T-cell (primary cell): Measurements from ENCODE around the gene C6orf163. TPM values are rescaled to one million over a fixed set of nuclear protein-coding genes. Genes with fewer than 3 reads are reported as not detected.

Source experiments
- ATAC-seq, 4 experiments: fragments of 200-7000 bp in 3 of 4; fragments of 150-1000 bp in 1 of 4; cut with Tn5 transposase; replicated peaks in 1 of 4; 1 replicate in 3 of 4; 2 replicates in 1 of 4; pipeline ENCODE4 v1.10.0; 2021; ENCODE audit warnings: moderate library complexity in 3 of 4, mild to moderate bottlenecking in 2 of 4, moderate number of reproducible peaks in 1 of 4
- CTCF ChIA-PET, 2 donors: fragments of 300-600 bp; sonication (Branson Sonifier 250); formaldehyde crosslinking; loops; one replicate each; lab custom pipeline; 2022; ENCODE audit warnings: antibody characterized with exemption in 2 of 2; lab: Charles Lee
- POLR2A ChIA-PET, 2 donors: fragments of 300-600 bp; sonication (Branson Sonifier 250); formaldehyde crosslinking; loops; one replicate each; lab custom pipeline; 2022; ENCODE audit warnings: antibody characterized with exemption in 2 of 2; lab: Charles Lee
- DNase-seq, 35 experiments: peaks; one replicate each; pipeline versions ENCODE4 v3.0.0 to v3.0.0-alpha.2; 2013 to 2023
- H3K27ac ChIP-seq: one replicate; pipeline ENCODE4 v1.5.1; 2013; ENCODE audit warnings: low read length
- H3K27me3 ChIP-seq, 2 experiments: replicated peaks in 1 of 2; 1 replicate in 1 of 2; 2 replicates in 1 of 2; pipeline versions ENCODE4 v1.6.1 to v1.7.0; 2013; ENCODE audit warnings: low read length in 1 of 2, mixed read lengths in 1 of 2; ENCODE audit not compliant: control insufficient read depth in 2 of 2, insufficient read depth in 2 of 2; ENCODE audit errors: extremely low read depth in 1 of 2
- H3K36me3 ChIP-seq, 2 donors: 1 replicate in 1 of 2; 2 replicates in 1 of 2; pipeline versions ENCODE4 v1.6.1 to v1.7.0; 2013; ENCODE audit warnings: low read length in 1 of 2; ENCODE audit not compliant: control insufficient read depth in 2 of 2, insufficient read depth in 1 of 2; ENCODE audit errors: extremely low read depth in 1 of 2
- H3K4me1 ChIP-seq, 2 experiments: 1 replicate in 1 of 2; 2 replicates in 1 of 2; pipeline versions ENCODE4 v1.6.1 to v1.7.0; 2013; ENCODE audit warnings: low read length in 2 of 2, mixed read lengths in 1 of 2; ENCODE audit not compliant: insufficient read depth in 2 of 2, control insufficient read depth in 1 of 2; ENCODE audit errors: extremely low read depth in 1 of 2
- H3K4me3 ChIP-seq, 2 donors: 1 replicate in 1 of 2; 2 replicates in 1 of 2; pipeline versions ENCODE4 v1.5.1 to v1.7.0; 2013; ENCODE audit warnings: mild to moderate bottlenecking in 2 of 2, low read length in 1 of 2, moderate library complexity in 1 of 2; ENCODE audit not compliant: control insufficient read depth in 1 of 2; ENCODE audit errors: extremely low read depth in 1 of 2
- H3K9me3 ChIP-seq: 2 replicates; pipeline ENCODE4 v1.7.0; 2013
- H3K27ac Mint-ChIP-seq, 2 donors: one replicate each; pipeline ENCODE4 v1.8.0; 2020 to 2021; ENCODE audit warnings: mild to moderate bottlenecking in 2 of 2, mixed read lengths in 2 of 2
- H3K27me3 Mint-ChIP-seq, 2 donors: one replicate each; pipeline ENCODE4 v1.8.0; 2021 to 2022; ENCODE audit warnings: mixed read lengths in 2 of 2
- H3K36me3 Mint-ChIP-seq: one replicate; pipeline ENCODE4 v1.8.0; 2021; ENCODE audit warnings: mixed read lengths
- H3K4me1 Mint-ChIP-seq, 3 donors: one replicate each; pipeline ENCODE4 v1.8.0; 2020 to 2022; ENCODE audit warnings: mixed read lengths in 3 of 3, mild to moderate bottlenecking in 1 of 3
- H3K4me3 Mint-ChIP-seq, 3 donors: one replicate each; pipeline ENCODE4 v1.8.0; 2020 to 2022; ENCODE audit warnings: mild to moderate bottlenecking in 3 of 3, mixed read lengths in 3 of 3, moderate library complexity in 3 of 3
- H3K9me3 Mint-ChIP-seq, 3 donors: one replicate each; pipeline ENCODE4 v1.8.0; 2020 to 2022; ENCODE audit warnings: mixed read lengths in 3 of 3
- WGBS: methylation state at CpG from one replicate; pipeline ENCODE4 v1.1.5; 2013; ENCODE audit warnings: missing lambda C conversion rate; ENCODE audit not compliant: insufficient coverage; 5-methylcytosine and 5-hydroxymethylcytosine counted together
- total RNA-seq, 35 experiments: library from RNA in 6 of 35; stranded (reverse) in 6 of 35; fragments of 120-200 nt in 1 of 35; gene quantifications; one replicate each; pipeline versions ENCODE4 v1.2.1 to v1.2.4 and lab custom pipeline; 2013 to 2026

The C6orf163 gene
- total RNA-seq, 5 donors from 2014 or later (not counting 1 experiment from before 2014, with no cell fraction given) = 2.6 to 4.5 (median 3.3) TPM

- no peaks in the 10 kb centered on the region for H3K27me3 ChIP-seq
- no peaks in the 10 kb centered on the region for H3K9me3 Mint-ChIP-seq
- ATAC-seq = no peak
- H3K4me1 ChIP-seq = no peaks in the 10 kb centered on the region
- POLR2A ChIA-PET = no interaction called here
- no peak overlapping the region for H3K27ac Mint-ChIP-seq
- no peak for DNase-seq
- CTCF ChIA-PET = interaction anchor here in 1 of 2 donors (1.2 kb wide), 1 partner anchor 21 kb away, joined by 3 read pairs; the partner anchor contains the start of gene SMIM8
- no peaks in the 10 kb centered on the region for H3K9me3 ChIP-seq
- no peaks in the 10 kb centered on the region for H3K27me3 Mint-ChIP-seq
- H3K4me3 Mint-ChIP-seq = no peak overlapping the region
- H3K36me3 Mint-ChIP-seq = peaks cover 26% of the 10 kb centered on the region
- H3K36me3 ChIP-seq = no peaks in the 10 kb centered on the region
- no peak overlapping the region for H3K4me3 ChIP-seq
- no peak overlapping the region for H3K27ac ChIP-seq
- peaks cover 0 to 15% (median 0%) of the 10 kb centered on the region in 3 donors for H3K4me1 Mint-ChIP-seq
Measured at GRCh38 chr6:87342829-87343228, 1.8 kb upstream of the C6orf163 start.

GRCh38 chr6:87346700-87347099 lies 2.1 kb downstream of the C6orf163 start:
- no peaks in the 10 kb centered on the region for H3K9me3 Mint-ChIP-seq
- ChIA-PET POLR2A (no interaction called here), CTCF (no interaction called here)
- WGBS = 83% methylated on average over 2 of the region's 3 CpGs
- Histone ChIP-seq H3K27me3 (no peaks in the 10 kb centered on the region), H3K36me3 (no peaks in the 10 kb centered on the region), H3K9me3 (no peaks in the 10 kb centered on the region), H3K27ac (no peak overlapping the region), H3K4me1 (no peaks in the 10 kb centered on the region), H3K4me3 (no peak overlapping the region)
- no peaks in the 10 kb centered on the region for H3K27me3 Mint-ChIP-seq
- no peak overlapping the region for H3K27ac Mint-ChIP-seq
- ATAC-seq (no peak), DNase-seq (no peak)
- H3K4me3 Mint-ChIP-seq = no peak overlapping the region
- H3K36me3 Mint-ChIP-seq = peaks cover 17% of the 10 kb centered on the region
- peaks cover 0 to 6% (median 0%) of the 10 kb centered on the region in 3 donors for H3K4me1 Mint-ChIP-seq

- no peak overlapping the region for H3K27ac ChIP-seq
- H3K9me3 ChIP-seq = no peaks in the 10 kb centered on the region
- DNase-seq (no peak), ATAC-seq (no peak)
- H3K4me1 ChIP-seq = no peaks in the 10 kb centered on the region
- no peak overlapping the region for H3K4me3 ChIP-seq
- ChIA-PET CTCF (no interaction called here), POLR2A (interaction anchor here in 1 of 2 donors (0.5 kb wide), 1 partner anchor 14 kb away, joined by 3 read pairs; no protein-coding TSS in a partner anchor)
- Mint-ChIP-seq H3K4me1 (no peaks in the 10 kb centered on the region), H3K36me3 (peaks cover 10% of the 10 kb centered on the region), H3K9me3 (no peaks in the 10 kb centered on the region), H3K27me3 (no peaks in the 10 kb centered on the region), H3K27ac (no peak overlapping the region), H3K4me3 (no peak overlapping the region)
- WGBS = 83% methylated on average over 1 of the region's 2 CpGs
- no peaks in the 10 kb centered on the region for H3K36me3 ChIP-seq
- no peaks in the 10 kb centered on the region for H3K27me3 ChIP-seq
Measured at GRCh38 chr6:87349896-87350295, 5.3 kb downstream of the C6orf163 start.

GRCh38 chr6:87350516-87350915 lies 5.9 kb downstream of the C6orf163 start:
- Histone ChIP-seq H3K27ac (no peak overlapping the region), H3K4me1 (no peaks in the 10 kb centered on the region), H3K4me3 (no peak overlapping the region), H3K27me3 (no peaks in the 10 kb centered on the region), H3K36me3 (no peaks in the 10 kb centered on the region), H3K9me3 (no peaks in the 10 kb centered on the region)
- no peak for ATAC-seq
- DNase-seq = no peak
- H3K4me3 Mint-ChIP-seq = no peak overlapping the region
- POLR2A ChIA-PET = interaction anchor here in 1 of 2 donors (0.5 kb wide), 1 partner anchor 14 kb away, joined by 3 read pairs; no protein-coding TSS in a partner anchor
- no peak overlapping the region for H3K27ac Mint-ChIP-seq
- peaks cover 10% of the 10 kb centered on the region for H3K36me3 Mint-ChIP-seq
- H3K9me3 Mint-ChIP-seq = no peaks in the 10 kb centered on the region
- H3K27me3 Mint-ChIP-seq = no peaks in the 10 kb centered on the region
- CTCF ChIA-PET = no interaction called here
- no peaks in the 10 kb centered on the region for H3K4me1 Mint-ChIP-seq

- H3K27me3 ChIP-seq = no peaks in the 10 kb centered on the region
- Mint-ChIP-seq H3K27me3 (no peaks in the 10 kb centered on the region), H3K4me3 (no peak overlapping the region), H3K27ac (no peak overlapping the region), H3K4me1 (no peaks in the 10 kb centered on the region), H3K36me3 (peaks cover 10% of the 10 kb centered on the region), H3K9me3 (no peaks in the 10 kb centered on the region)
- no peaks in the 10 kb centered on the region for H3K36me3 ChIP-seq
- H3K9me3 ChIP-seq = no peaks in the 10 kb centered on the region
- no peak overlapping the region for H3K27ac ChIP-seq
- WGBS = no CpG with 5 or more reads among the region's 1 CpG
- DNase-seq (no peak), ATAC-seq (no peak)
- H3K4me1 ChIP-seq = no peaks in the 10 kb centered on the region
- CTCF ChIA-PET = no interaction called here
- POLR2A ChIA-PET = no interaction called here
- no peak overlapping the region for H3K4me3 ChIP-seq
Measured at GRCh38 chr6:87351583-87351982, 7.0 kb downstream of the C6orf163 start.

GRCh38 chr6:87356181-87356580 lies 11.6 kb downstream of the C6orf163 start:
- H3K27ac Mint-ChIP-seq = no peak overlapping the region
- CTCF ChIA-PET = no interaction called here
- WGBS = 90% methylated on average over 2 of the region's 4 CpGs

More at GRCh38 chr6:87356181-87356580, 11.6 kb downstream of the C6orf163 start:
- no peaks in the 10 kb centered on the region for H3K36me3 ChIP-seq
- Mint-ChIP-seq H3K4me1 (no peaks in the 10 kb centered on the region), H3K27me3 (no peaks in the 10 kb centered on the region), H3K9me3 (no peaks in the 10 kb centered on the region), H3K4me3 (no peak overlapping the region), H3K36me3 (peaks cover 14% of the 10 kb centered on the region)
- DNase-seq = no peak
- no peak for ATAC-seq
- no peak overlapping the region for H3K27ac ChIP-seq
- POLR2A ChIA-PET = no interaction called here
- H3K27me3 ChIP-seq = no peaks in the 10 kb centered on the region
- no peak overlapping the region for H3K4me3 ChIP-seq
- H3K9me3 ChIP-seq = no peaks in the 10 kb centered on the region
- no peaks in the 10 kb centered on the region for H3K4me1 ChIP-seq
